DOHH2 (cell line): ENCODE data around the gene GGTLC2.
"Not testable (repeated sequence)": the region's sequence is repeated elsewhere in the genome, so short reads cannot be mapped to it uniquely, and the experiment has no call there.

Experiments used
- H3F3A ChIP-seq: fragments of 200-600 bp; sonication (generic), shearing (Covaris generic); 2 replicates; pipeline ENCODE4 v1.6.0; 2016; ENCODE audit warnings: antibody characterized with exemption, mild to moderate bottlenecking; ENCODE audit not compliant: control insufficient read depth, insufficient read depth
- H3K27ac ChIP-seq: fragments of 200-600 bp; sonication (generic); 2 replicates; pipeline ENCODE4 v1.5.1; 2014; ENCODE audit warnings: low read depth, mild to moderate bottlenecking, low read length, moderate library complexity
- H3K27me3 ChIP-seq: fragments of 200-600 bp; sonication (generic); 2 replicates; pipeline ENCODE4 v1.6.1; 2014; ENCODE audit warnings: mild to moderate bottlenecking, low read length, mixed read lengths; ENCODE audit not compliant: control insufficient read depth
- H3K36me3 ChIP-seq: fragments of 200-600 bp; sonication (generic); 2 replicates; pipeline ENCODE4 v1.6.1; 2014; ENCODE audit warnings: mild to moderate bottlenecking, low read length, moderate library complexity, mixed read lengths; ENCODE audit not compliant: control insufficient read depth
- H3K4me1 ChIP-seq: fragments of 200-600 bp; sonication (generic); 2 replicates; pipeline ENCODE4 v1.6.1; 2014; ENCODE audit warnings: mild to moderate bottlenecking, low read length, mixed read lengths; ENCODE audit not compliant: control insufficient read depth
- H3K4me2 ChIP-seq: fragments of 200-600 bp; sonication (generic); 2 replicates; pipeline ENCODE4 v1.6.0; 2014; ENCODE audit warnings: mild to moderate bottlenecking, low read length, moderate library complexity
- H3K4me3 ChIP-seq: fragments of 200-600 bp; sonication (generic); 2 replicates; pipeline ENCODE4 v1.5.1; 2014; ENCODE audit warnings: mild to moderate bottlenecking, low read length, mixed read lengths
- H3K79me2 ChIP-seq: fragments of 200-600 bp; sonication (generic); 2 replicates; pipeline ENCODE4 v1.6.1; 2014; ENCODE audit warnings: mild to moderate bottlenecking, low read length, mixed read lengths; ENCODE audit not compliant: control insufficient read depth
- H3K9me2 ChIP-seq: fragments of 200-600 bp; sonication (generic); replicated peaks from 2 replicates; pipeline ENCODE4 v1.6.1; 2014; ENCODE audit warnings: mild to moderate bottlenecking, low read length, mixed read lengths; ENCODE audit not compliant: control insufficient read depth
- H3K9me3 ChIP-seq: fragments of 200-600 bp; sonication (generic); 2 replicates; pipeline ENCODE4 v1.6.1; 2014; ENCODE audit warnings: antibody characterized with exemption, low read length, mixed read lengths; ENCODE audit not compliant: control insufficient read depth, insufficient read depth
- H4K20me1 ChIP-seq: fragments of 200-600 bp; sonication (generic); 2 replicates; pipeline ENCODE4 v1.6.0; 2014; ENCODE audit warnings: low read depth, mild to moderate bottlenecking, antibody characterized with exemption, low read length, moderate library complexity; ENCODE audit not compliant: control insufficient read depth, insufficient read depth
- TF ChIP-seq, protein P1 (sequence below): fragments of 200-600 bp; sonication (generic); IDR thresholded peaks from one replicate; pipeline ENCODE4 v1.5.1; 2014; ENCODE audit warnings: antibody characterized with exemption, mild to moderate bottlenecking, low read depth, low read length; ENCODE audit not compliant: poor library complexity, severe bottlenecking

GGTLC2 gene

DNA sequence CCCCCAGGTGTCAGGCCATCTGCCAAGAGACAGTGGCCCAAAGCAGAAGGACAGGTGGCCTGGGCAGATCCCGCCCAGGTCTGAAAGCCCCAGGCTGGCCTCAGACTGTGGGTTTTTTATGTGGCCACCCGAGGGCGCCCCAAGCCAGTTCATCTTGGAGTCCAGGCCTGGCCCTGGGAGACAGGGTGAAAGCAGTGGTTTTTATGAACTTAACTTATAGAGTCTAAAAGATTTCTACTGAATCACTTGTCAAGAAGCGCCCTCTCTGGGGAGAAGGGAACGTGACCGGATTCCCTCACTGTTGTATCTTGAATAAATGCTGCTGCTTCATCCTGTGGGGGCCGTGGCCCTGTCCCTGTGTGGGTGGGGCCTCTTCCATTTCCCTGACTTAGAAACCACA, 8.2 kb upstream of the GGTLC2 start:
- not testable (repeated sequence) for H3K4me3 ChIP-seq, H3K9me2 ChIP-seq, H3K79me2 ChIP-seq, H3K36me3 ChIP-seq, H3K4me1 ChIP-seq, H4K20me1 ChIP-seq, H3F3A ChIP-seq, H3K9me3 ChIP-seq, H3K27ac ChIP-seq, H3K4me2 ChIP-seq, H3K27me3 ChIP-seq
- TF ChIP-seq, protein P1, sequence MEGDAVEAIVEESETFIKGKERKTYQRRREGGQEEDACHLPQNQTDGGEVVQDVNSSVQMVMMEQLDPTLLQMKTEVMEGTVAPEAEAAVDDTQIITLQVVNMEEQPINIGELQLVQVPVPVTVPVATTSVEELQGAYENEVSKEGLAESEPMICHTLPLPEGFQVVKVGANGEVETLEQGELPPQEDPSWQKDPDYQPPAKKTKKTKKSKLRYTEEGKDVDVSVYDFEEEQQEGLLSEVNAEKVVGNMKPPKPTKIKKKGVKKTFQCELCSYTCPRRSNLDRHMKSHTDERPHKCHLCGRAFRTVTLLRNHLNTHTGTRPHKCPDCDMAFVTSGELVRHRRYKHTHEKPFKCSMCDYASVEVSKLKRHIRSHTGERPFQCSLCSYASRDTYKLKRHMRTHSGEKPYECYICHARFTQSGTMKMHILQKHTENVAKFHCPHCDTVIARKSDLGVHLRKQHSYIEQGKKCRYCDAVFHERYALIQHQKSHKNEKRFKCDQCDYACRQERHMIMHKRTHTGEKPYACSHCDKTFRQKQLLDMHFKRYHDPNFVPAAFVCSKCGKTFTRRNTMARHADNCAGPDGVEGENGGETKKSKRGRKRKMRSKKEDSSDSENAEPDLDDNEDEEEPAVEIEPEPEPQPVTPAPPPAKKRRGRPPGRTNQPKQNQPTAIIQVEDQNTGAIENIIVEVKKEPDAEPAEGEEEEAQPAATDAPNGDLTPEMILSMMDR: peak; percentile 22

DNA sequence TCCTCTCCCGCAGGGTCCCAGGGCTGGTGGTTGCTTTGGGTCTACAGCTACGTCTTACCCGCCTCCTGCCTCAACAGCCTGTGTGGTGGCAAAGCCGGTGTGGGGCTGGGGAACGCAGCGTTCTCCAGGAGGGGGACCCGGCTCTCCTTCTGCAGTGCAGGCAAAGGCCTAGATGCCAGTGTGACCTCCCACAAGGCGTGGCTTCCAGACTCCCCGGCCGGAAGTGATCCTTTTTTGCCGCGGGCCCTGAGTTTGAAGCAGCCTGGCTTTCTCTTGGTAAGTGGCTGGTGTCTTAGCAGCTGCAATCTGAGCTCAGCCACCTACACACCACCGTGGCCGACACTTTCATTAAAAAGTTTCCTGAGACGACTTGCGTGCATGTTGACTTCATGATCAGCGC, 6.1 kb upstream of the GGTLC2 start:
- not testable (repeated sequence) for H3F3A ChIP-seq, H3K9me2 ChIP-seq, H3K79me2 ChIP-seq, H3K27ac ChIP-seq, H3K4me3 ChIP-seq, H4K20me1 ChIP-seq, H3K4me1 ChIP-seq, H3K9me3 ChIP-seq, H3K36me3 ChIP-seq, H3K27me3 ChIP-seq, H3K4me2 ChIP-seq

DNA sequence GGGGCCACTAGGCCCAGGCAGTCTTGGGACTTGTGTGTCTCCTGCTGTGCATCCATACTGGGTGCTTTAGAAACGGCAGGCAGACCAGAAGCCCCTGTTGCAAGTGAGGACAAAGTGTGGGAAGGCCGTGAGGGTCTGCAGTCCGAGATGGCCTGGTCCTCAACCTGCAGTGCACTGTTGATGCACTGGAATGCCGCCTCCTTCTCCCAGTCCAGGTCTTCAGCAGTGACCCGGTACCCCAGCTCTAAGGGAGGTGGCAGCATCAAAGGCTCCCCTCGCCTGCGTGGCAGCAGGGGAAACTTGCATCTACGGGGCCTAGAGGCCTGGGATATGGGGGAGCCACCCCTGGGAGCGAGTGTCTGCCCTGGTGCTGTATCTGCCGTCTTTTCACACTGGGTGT, 2.2 kb upstream of the GGTLC2 start:
- H3K9me3 ChIP-seq, H3K4me2 ChIP-seq, H3F3A ChIP-seq, H3K4me1 ChIP-seq, H3K4me3 ChIP-seq, H3K27me3 ChIP-seq, H3K9me2 ChIP-seq, H3K36me3 ChIP-seq, H3K79me2 ChIP-seq, H4K20me1 ChIP-seq, H3K27ac ChIP-seq: not testable (repeated sequence)

DNA sequence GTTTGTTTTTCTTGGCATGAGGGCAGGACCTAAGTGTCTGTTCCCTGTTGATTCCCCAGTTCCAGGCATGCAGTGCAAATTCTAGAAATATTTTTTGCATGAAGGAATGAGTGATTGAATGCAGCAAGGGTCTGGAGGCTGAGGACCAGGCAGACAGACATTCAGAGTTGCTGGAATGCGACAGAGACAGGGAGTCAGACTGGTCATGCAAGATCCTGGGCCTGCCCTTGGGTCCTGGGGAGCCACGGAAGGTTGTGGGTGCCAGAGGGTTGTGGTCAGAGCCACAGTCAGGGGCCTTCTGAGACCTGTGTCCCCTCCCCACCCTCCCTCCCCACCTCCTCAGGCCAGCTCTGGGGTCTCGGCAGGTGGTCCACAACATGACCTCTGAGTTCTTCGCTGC, 1.6 kb downstream of the GGTLC2 start:
- H3K27me3 ChIP-seq, H3K9me2 ChIP-seq, H3F3A ChIP-seq, H3K79me2 ChIP-seq, H3K27ac ChIP-seq, H3K4me1 ChIP-seq, H3K4me3 ChIP-seq, H3K36me3 ChIP-seq, H3K9me3 ChIP-seq, H3K4me2 ChIP-seq, H4K20me1 ChIP-seq: not testable (repeated sequence)

DNA sequence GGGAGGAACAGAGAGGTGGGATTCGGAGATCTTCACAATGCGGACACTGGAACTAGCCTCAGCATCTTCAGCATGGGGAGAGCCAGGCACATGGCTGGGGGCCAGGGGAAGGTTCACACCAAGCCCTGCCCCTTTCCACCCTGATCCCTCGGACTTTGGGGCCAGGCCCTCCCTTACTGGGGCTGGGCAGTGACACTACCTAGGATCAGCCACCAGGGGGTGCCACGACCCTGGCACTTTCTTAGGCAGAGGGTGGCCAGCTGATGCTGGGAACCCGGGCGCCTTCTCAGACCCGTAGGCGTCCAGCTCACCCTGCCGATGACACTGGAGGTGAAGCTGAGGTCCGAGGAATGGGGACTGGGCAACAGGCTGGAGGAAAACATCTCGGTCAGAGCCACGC, 3.5 kb downstream of the GGTLC2 start:
- H3K27me3 ChIP-seq, H3K4me3 ChIP-seq, H3K36me3 ChIP-seq, H3K4me2 ChIP-seq, H3F3A ChIP-seq, H3K9me3 ChIP-seq, H4K20me1 ChIP-seq, H3K27ac ChIP-seq, H3K79me2 ChIP-seq, H3K9me2 ChIP-seq: not testable (repeated sequence)
- H3K4me1 ChIP-seq: peaks cover 24% of the 10 kb centered on the region

DNA sequence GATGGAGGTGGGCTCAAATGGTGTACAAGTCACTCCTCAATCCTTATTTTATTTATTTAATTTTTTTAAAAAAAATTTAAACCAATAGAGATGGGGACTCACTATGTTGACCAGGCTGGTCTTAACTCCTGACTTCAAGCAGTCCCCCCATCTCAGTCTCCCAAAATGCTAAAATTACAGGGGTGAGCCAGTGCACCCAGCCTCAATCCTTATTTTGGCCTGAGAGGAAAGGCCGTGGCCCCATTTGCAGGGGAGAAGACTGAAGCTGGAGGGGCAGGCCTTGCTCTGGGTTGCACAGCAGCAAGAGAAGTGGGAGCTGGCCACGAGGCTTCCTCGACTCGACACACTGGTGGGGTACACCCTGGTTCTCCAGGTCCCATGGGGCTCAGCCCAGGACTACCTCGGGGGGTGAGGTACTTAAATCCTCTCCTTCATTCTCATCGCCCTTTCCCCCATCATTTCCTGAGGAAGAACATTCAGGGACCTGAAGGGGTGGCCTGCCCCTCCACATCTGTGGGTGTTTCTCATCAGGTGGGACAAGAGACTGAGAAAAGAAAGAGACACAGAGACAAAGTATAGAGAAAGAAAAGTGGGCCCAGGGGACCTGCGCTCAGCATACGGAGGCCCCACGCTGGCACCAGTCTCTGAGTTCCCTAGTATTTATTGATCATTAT, 4.6 kb downstream of the GGTLC2 start:
- H4K20me1 ChIP-seq, H3K9me3 ChIP-seq, H3K79me2 ChIP-seq, H3K4me2 ChIP-seq, H3K4me3 ChIP-seq, H3K9me2 ChIP-seq, H3K27me3 ChIP-seq, H3F3A ChIP-seq, H3K36me3 ChIP-seq: not testable (repeated sequence)
- Histone ChIP-seq H3K27ac (0 out of 2 replicates have a peak overlapping the region, but pooled peaks have one; percentile 3), H3K4me1 (peaks cover 31% of the 10 kb centered on the region)

DNA sequence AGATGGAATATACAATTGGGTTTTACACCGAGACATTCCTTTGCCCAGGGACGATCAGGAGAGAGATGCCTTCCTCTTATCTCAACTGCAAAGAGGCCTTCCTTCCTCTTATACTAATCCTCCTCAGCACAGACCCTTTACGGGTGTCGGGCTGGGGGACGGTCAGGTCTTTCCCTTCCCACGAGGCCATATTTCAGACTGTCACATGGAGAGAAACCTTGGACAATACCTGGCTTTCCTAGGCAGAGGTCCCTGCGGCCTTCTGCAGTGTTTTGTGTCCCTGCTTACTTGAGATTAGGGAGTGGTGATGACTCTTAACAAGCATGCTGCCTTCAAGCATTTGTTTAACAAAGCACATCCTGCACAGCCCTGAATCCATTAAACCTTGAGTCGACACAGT, 5.3 kb downstream of the GGTLC2 start:
- not testable (repeated sequence) for H3K27ac ChIP-seq, H3K4me2 ChIP-seq, H3K36me3 ChIP-seq, H3K9me2 ChIP-seq, H3K27me3 ChIP-seq, H4K20me1 ChIP-seq, H3K4me3 ChIP-seq, H3K9me3 ChIP-seq, H3K79me2 ChIP-seq, H3F3A ChIP-seq
- peaks cover 39% of the 10 kb centered on the region for H3K4me1 ChIP-seq

DNA sequence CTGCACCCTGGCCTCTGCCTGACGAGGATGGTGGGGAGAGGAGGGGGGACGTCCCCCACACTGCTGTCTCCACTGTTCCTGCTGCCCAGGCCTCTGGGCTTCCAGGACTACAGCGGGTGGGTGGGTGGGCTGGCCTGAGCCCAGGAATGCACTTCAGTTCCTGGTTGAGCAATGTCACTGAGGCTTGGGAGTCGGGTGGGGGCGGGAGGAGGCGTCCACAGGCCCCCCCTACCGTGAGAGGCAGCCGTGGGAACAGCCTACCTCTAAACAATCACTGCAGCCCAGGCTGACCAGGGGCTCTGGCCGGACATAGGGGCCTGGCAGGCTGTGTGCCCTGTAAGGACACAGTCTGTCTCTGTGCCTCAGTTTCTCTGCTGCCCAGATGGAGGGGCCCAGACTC, 6.0 kb downstream of the GGTLC2 start:
- H3K9me2 ChIP-seq, H3K9me3 ChIP-seq, H3K79me2 ChIP-seq, H3K27ac ChIP-seq, H3K27me3 ChIP-seq, H4K20me1 ChIP-seq, H3K4me2 ChIP-seq, H3K36me3 ChIP-seq, H3K4me3 ChIP-seq, H3F3A ChIP-seq: not testable (repeated sequence)
- H3K4me1 ChIP-seq: peaks cover 45% of the 10 kb centered on the region
